SHP77 (cell line): Measurements from ENCODE around the gene GNG12.
A peak's percentile ranks its signal among the peaks of the same experiment; 100 is the strongest.

Experiments
- DNase-seq, 2 experiments: peaks; one replicate each; lab custom pipeline; 2025; lab: John Stamatoyannopoulos, UW

Gene GNG12

DNA sequence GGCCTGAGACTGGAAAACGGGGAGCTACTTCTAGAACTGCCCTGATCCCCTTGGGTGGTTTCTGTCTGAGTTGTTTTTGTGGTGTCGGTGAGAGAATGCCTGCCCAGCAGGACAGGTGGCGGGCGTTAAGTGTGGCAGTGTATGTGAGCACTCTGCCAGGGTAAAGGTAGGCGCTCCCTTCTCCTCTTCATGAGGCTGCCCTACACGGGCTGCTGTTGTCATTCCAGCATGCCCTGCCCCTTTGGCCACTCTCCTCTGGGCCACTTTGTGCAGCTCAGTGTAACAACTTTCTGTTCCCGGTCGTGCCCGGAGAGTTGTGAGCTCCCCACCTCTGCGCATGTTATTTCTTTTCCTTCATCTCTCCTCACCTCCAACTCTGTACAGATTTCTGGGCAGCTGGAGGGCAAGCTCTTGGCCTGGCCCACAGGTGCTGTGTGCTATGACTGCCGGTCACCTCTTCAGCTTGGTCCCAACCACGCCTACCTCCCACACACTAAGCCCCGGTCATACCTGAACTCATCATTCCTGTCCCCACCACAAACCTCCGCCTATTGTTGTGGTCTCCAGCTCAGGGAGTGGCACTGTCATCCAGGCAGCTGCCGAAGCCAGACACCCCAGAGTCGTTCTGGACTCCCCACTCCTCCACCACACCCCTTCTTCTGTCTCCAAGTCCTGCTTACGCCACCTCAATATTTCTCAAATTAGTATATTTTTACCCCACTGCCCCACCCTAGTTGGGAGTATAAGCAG is 79.3 kb downstream of the GNG12 start:
- no peak for DNase-seq

GRCh38 chr1:67752306-67752705 is 81.0 kb downstream of the GNG12 start:
- no peak for DNase-seq

DNA sequence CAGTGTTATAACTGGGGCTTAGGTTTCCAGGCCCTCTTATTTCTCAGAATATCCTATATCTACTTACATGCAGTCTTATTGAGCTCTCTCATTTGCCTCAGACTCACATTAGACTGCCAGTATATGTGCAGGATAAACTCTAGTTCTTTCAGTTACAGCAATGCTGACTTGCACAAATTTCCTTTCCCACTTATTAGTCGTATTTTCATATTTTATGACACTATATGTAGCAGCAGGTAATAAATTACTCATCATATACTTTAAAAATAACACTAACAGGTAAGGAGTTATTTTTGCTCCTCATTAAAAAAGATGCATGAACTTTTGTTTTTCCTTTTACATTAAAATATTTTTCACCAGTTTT is 82.6 kb downstream of the GNG12 start:
- DNase-seq = no peak

- no peak for DNase-seq
Observed at GRCh38 chr1:67749844-67750690, 83.2 kb downstream of the GNG12 start.

DNA sequence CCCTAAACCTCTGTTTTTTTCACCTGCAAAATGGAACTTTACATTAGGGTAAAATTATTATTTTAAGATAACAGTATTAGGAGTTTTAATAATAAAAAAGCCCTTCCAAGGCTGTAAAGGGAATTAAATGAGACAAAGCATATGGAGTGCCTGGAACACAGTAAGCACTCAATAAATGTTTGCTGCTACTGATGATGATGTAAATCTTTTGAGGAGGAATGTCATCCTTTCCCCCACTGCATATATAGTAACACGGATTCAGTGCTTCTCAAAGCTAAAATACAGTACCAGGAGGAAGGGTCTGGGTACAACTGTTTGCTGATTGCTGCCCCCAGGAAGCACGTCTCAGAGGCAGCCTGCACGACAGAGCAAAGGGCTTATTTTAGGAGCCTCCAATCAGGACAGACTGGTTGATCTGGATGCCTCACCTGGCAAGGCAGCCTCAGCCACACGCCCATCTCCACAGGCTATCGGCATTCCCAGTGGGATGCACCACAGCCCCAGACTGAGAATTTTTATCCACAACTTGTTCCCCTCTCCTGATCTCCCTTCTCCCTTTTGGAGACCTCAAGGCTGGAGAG is 83.9 kb downstream of the GNG12 start:
- DNase-seq = no peak

DNA sequence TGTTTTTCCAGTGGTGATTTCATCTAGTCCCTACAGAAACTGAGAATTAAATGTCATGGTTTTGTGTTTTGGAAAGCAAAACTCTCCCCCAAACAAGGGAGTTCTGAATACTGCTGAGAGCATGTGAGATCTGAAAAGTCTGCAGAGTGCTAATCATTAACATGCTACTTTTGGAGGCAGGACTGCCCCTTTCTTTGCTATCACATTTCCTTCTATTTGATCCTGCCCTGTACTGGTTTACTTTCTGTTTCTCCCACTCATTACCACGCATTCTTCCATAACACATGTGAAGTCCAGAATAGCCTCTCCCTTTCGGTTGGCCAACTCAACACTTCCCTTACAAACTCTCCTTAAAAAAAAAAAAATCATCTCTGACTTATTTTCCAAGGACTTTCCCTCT is 84.6 kb downstream of the GNG12 start:
- no peak for DNase-seq

- DNase-seq = no peak
Observed at GRCh38 chr1:67747671-67748546, 85.4 kb downstream of the GNG12 start.

GRCh38 chr1:67745875-67746698 is 87.2 kb downstream of the GNG12 start:
- no peak for DNase-seq

GRCh38 chr1:67743072-67743725 is 90.1 kb downstream of the GNG12 start:
- no peak for DNase-seq

DNA sequence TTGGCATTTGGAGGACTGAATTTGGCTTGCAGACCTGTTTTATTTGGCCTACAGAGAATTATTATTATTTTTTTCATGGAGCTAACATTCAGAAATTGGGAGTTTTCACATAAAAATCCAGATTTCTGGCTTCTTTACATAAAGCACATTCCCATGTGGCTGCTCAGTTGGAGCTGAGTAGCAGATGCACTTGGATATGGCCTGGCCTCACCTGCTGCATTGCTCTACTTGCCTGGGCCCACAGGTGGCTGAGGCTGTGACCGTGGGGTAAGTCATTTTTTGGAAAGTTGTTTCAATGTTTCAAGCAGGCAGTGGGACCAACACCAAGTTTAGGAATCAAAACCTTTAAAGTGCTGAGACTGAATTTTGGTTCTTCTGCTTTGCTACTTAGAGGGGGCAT is 91.5 kb downstream of the GNG12 start:
- no peak for DNase-seq

- no peak for DNase-seq
Observed at GRCh38 chr1:67741121-67741520, 92.1 kb downstream of the GNG12 start.

GRCh38 chr1:67740543-67740942 is 92.7 kb downstream of the GNG12 start:
- no peak for DNase-seq

- no peak for DNase-seq
Observed at GRCh38 chr1:67739361-67739760, 93.9 kb downstream of the GNG12 start.

DNA sequence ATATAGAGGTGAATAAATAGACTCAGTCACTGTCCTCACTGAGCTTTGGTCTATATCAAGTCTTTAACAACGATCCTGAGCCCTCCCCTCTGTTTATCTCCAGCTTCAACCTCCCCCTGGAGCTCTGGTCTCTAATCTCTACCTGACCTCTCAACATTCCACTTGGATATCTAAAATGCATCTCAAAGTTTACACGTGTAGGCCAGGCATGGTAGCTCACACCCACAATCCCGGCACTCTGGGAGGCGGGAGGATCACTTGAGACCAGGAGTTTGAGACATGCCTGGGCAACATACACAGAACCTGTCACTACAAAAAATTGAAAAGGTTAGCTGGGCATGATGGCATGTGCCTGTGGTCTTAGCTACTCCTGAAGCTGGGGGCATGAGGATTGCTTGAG is 94.9 kb downstream of the GNG12 start:
- DNase-seq = no peak

- DNase-seq = no peak
Observed at GRCh38 chr1:67737875-67738274, 95.4 kb downstream of the GNG12 start.

DNA sequence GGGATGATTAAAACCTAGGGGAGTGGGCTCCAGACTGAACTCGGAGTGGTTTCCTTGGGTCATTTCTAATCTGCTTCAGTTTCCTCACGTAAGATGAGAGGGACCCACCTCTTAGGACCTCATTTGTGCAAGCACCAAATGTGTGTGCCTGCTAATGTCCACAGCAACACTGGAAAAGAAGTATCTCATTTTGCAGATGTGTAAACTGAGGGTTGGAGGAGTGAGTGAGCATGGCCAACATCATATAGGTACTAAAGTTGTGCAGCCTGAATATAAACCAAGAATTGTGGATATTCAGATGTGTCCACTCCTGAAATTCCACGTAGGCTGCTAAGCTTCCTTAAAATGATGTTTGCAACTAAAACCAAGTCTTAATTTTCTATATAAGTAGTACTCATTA is 96.5 kb downstream of the GNG12 start:
- DNase-seq = no peak

DNA sequence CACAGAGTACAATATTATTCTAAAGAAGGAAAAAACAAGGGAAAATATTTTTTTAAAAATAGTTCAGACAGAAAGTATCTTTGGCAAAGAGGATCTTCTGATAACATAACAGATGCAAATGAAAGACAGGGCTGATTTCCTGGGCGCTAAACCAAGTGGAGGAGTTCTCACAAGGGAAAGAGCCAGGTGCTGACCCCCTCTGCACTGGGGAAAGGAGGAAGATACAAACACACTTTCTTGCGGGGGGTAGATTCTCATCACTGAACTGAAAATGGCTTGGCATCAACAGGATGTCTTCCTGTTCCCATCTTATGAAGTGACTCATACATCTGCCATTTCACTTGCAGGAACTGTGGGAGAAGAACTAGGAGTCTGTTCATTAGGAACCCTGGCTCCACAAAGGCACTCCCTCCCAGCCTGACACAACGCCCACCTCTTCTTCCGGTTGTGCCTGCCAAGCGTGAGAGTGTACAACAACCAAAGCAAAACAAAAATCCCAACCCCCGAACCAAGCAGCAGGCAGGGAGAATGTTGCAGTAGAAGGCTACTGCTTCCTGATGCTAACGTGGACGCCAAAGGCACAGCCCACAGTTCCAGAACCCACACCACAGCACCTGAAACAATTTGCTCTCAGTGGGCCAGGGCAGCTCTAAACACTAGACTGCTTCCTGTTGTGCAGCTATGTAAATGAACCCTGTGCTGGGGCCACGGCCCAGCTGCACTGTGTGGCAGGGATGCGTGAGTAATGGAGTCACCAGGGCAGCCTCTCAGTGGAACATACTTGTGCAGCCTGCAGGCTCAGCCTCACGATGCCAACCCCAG is 97.2 kb downstream of the GNG12 start:
- DNase-seq = peak; percentile 65 to 81

DNA sequence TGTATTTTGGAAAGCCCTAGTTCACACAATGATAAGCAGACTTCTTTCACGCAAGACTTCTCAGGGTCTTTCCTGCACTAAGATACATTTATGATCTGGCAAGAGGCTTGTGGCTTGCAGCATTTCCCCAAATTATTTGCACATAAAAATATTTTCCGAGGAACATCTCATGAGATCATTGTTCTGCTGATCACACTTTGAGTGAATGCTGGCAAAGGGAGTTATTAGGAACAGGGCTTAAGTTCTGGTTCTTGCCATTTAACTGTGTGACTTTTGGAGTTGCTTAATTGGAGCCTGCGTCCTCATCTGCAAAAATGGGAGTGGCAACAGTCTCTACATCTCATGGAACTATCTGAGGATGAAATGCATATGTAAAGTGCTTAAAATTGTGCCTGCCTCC is 98.1 kb downstream of the GNG12 start:
- no peak for DNase-seq

DNA sequence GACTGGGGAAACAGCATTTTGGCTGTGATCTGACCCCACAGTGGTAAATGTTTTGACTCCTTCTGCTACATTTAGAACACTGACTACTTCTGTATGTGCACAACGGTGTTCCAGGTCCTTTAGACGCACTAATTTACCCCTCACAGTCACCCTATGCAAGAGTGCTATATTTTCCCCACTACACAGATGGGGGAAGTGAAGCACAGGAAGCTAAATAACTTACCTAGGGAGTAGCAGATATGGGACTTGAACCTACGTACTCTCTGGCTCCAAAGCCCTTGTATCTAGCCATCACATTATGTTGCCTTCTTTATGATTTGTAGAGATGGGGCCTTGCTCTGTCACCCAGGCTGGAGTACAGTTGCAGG is 99.0 kb downstream of the GNG12 start:
- no peak for DNase-seq
